DND-41 (cell line): ENCODE measurements around the gene PDHA2.

ENCODE experiments used
- ATAC-seq: fragments of 200-7000 bp; cut with Tn5 transposase; 3 replicates; pipeline ENCODE4 v1.9.1; 2021; ENCODE audit warnings: low read depth; ENCODE audit not compliant: insufficient read depth
- DNase-seq: peaks from one replicate; pipeline ENCODE4 v3.0.0-alpha.2; 2020
- H2AFZ ChIP-seq: 2 replicates; pipeline ENCODE4 v1.6.0; 2012; ENCODE audit warnings: low read depth, low read length
- H3K27ac ChIP-seq: 2 replicates; pipeline ENCODE4 v1.5.1; 2012; ENCODE audit warnings: low read length, inconsistent platforms
- H3K27me3 ChIP-seq: fragments of 200-600 bp; sonication (generic); 2 replicates; pipeline ENCODE4 v1.6.0; 2012; ENCODE audit warnings: low read length, mild to moderate bottlenecking, inconsistent platforms; ENCODE audit not compliant: insufficient read depth, poor library complexity
- H3K36me3 ChIP-seq: 2 replicates; pipeline ENCODE4 v1.5.1; 2012; ENCODE audit warnings: low read length, inconsistent platforms; ENCODE audit not compliant: insufficient read depth
- H3K4me1 ChIP-seq: 2 replicates; pipeline ENCODE4 v1.5.1; 2012; ENCODE audit warnings: mild to moderate bottlenecking, low read length; ENCODE audit not compliant: insufficient read depth
- H3K4me2 ChIP-seq: 2 replicates; pipeline ENCODE4 v1.6.0; 2012; ENCODE audit warnings: mild to moderate bottlenecking, moderate library complexity, low read length, inconsistent platforms; ENCODE audit not compliant: insufficient read depth
- H3K4me3 ChIP-seq, 2 experiments: fragments of 200-600 bp in 1 of 2; shearing (Covaris generic) in 1 of 2; 2 replicates each; pipeline ENCODE4 v1.5.1; 2012 to 2016; ENCODE audit warnings: inconsistent platforms in 2 of 2, low read length in 2 of 2, mild to moderate bottlenecking in 2 of 2, low read depth in 1 of 2, moderate library complexity in 1 of 2
- H3K79me2 ChIP-seq: 2 replicates; pipeline ENCODE4 v1.6.0; 2012; ENCODE audit warnings: low read length, inconsistent platforms; ENCODE audit not compliant: insufficient read depth
- H3K9ac ChIP-seq: 2 replicates; pipeline ENCODE4 v1.6.0; 2012; ENCODE audit warnings: low read depth, mild to moderate bottlenecking, inconsistent platforms, low read length, moderate library complexity
- H3K9me3 ChIP-seq: 2 replicates; pipeline ENCODE4 v1.5.1; 2012; ENCODE audit warnings: low read length, moderate library complexity, mild to moderate bottlenecking, inconsistent platforms; ENCODE audit not compliant: insufficient read depth, severe bottlenecking
- H4K20me1 ChIP-seq: 2 replicates; pipeline ENCODE4 v1.6.0; 2012; ENCODE audit warnings: low read length; ENCODE audit not compliant: insufficient read depth
- CTCF ChIP-seq: IDR thresholded peaks from 2 replicates; pipeline ENCODE4 v1.5.1; 2012; ENCODE audit warnings: borderline replicate concordance, low read length, moderate library complexity, mild to moderate bottlenecking; ENCODE audit not compliant: poor library complexity, severe bottlenecking; ENCODE audit errors: extremely low read depth
- EZH2 ChIP-seq: IDR thresholded peaks from 3 replicates; pipeline ENCODE4 v1.6.1; 2012; ENCODE audit warnings: borderline replicate concordance, low read depth, mild to moderate bottlenecking, moderate library complexity, low read length, inconsistent platforms; ENCODE audit not compliant: severe bottlenecking

Gene PDHA2

GRCh38 chr4:95825546-95825945, 14.3 kb upstream of the PDHA2 start:
- Histone ChIP-seq H3K27me3 (no peaks in the 10 kb centered on the region), H3K9ac (no peak overlapping the region), H3K4me3 (no peak overlapping the region), H3K36me3 (no peaks in the 10 kb centered on the region), H4K20me1 (no peaks in the 10 kb centered on the region), H3K27ac (no peak overlapping the region), H3K9me3 (no peaks in the 10 kb centered on the region), H3K4me2 (no peak overlapping the region), H3K79me2 (no peaks in the 10 kb centered on the region), H2AFZ (no peak overlapping the region), H3K4me1 (no peaks in the 10 kb centered on the region)
- ATAC-seq (no peak), DNase-seq (no peak)
- TF ChIP-seq EZH2: no peak
- no peak for TF ChIP-seq CTCF

GRCh38 chr4:95830651-95831050, 9.2 kb upstream of the PDHA2 start:
- Histone ChIP-seq H3K36me3 (no peaks in the 10 kb centered on the region), H3K27me3 (no peaks in the 10 kb centered on the region), H2AFZ (no peak overlapping the region), H3K4me1 (0 out of 2 replicates have a peak, but pooled peaks cover 4% of the 10 kb centered on the region), H3K4me3 (no peak overlapping the region), H3K9ac (no peak overlapping the region), H3K4me2 (no peak overlapping the region), H3K27ac (no peak overlapping the region), H4K20me1 (no peaks in the 10 kb centered on the region), H3K9me3 (no peaks in the 10 kb centered on the region), H3K79me2 (no peaks in the 10 kb centered on the region)
- no peak for DNase-seq
- no peak for TF ChIP-seq CTCF
- no peak for ATAC-seq

- Histone ChIP-seq H3K36me3 (no peaks in the 10 kb centered on the region), H3K27me3 (no peaks in the 10 kb centered on the region), H3K9me3 (no peaks in the 10 kb centered on the region), H3K4me2 (no peak overlapping the region), H3K9ac (no peak overlapping the region), H3K4me3 (no peak overlapping the region), H3K79me2 (no peaks in the 10 kb centered on the region), H3K27ac (no peak overlapping the region), H3K4me1 (0 out of 2 replicates have a peak, but pooled peaks cover 4% of the 10 kb centered on the region), H4K20me1 (no peaks in the 10 kb centered on the region), H2AFZ (no peak overlapping the region)
- DNase-seq (no peak), ATAC-seq (no peak)
- no peak for TF ChIP-seq EZH2
- TF ChIP-seq CTCF: no peak
Measured at GRCh38 chr4:95831166-95831565, 8.7 kb upstream of the PDHA2 start.

- TF ChIP-seq CTCF: no peak
- no peak for TF ChIP-seq EZH2
- no peaks in the 10 kb centered on the region for H3K9me3 ChIP-seq
- no peak overlapping the region for H2AFZ ChIP-seq
- no peak overlapping the region for H3K4me2 ChIP-seq
- ATAC-seq: no peak
- H3K9ac ChIP-seq: no peak overlapping the region
- no peak for DNase-seq
- H3K4me1 ChIP-seq: 0 out of 2 replicates have a peak, but pooled peaks cover 4% of the 10 kb centered on the region
- H3K27ac ChIP-seq: no peak overlapping the region
- no peaks in the 10 kb centered on the region for H3K27me3 ChIP-seq
- H4K20me1 ChIP-seq: no peaks in the 10 kb centered on the region
- no peaks in the 10 kb centered on the region for H3K79me2 ChIP-seq
- no peaks in the 10 kb centered on the region for H3K36me3 ChIP-seq
- no peak overlapping the region for H3K4me3 ChIP-seq
Measured at GRCh38 chr4:95833711-95834194, 6.1 kb upstream of the PDHA2 start.
